Measurements from ENCODE around the gene TEX10.
"Not testable (repeated sequence)": the region's sequence is repeated elsewhere in the genome, so short reads cannot be mapped to it uniquely, and the experiment has no call there.

Gene TEX10

DNA sequence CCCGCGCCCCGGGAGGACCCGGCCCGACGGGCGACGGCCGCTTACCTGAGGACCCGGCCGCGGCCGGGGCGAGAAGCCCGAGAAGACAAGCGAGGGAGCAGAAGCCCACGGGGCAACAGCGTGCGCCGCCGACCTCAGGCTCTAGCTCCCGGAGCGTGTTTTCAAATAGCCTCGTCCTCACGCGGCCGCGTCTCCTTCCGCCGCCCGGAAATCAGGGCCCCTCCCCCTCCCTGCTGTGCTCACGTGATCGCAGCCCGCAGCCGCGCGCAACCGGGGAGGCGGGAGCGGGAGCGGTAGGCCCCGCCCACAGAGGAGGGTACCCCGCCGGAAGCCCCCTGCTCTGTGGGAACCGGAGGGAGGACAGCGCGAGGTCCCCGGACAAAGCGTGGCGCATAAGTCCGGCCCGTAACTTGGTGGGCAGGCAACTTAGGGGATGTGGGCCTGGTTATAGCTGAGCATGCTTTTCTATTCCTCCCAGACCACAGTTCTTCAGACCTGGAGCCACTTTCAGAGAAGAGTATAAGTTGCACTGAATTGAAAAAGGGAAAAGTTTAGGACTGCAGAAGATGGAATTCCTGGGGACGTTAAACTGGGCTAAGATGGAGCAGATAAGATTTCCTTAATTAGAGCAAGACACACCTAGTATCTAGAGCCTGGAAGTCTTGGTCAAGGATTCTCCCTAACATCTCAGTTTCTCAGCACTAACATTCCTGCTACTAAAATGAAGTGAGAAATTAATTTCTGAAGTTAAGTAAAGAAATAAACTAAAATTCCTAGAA, at the start of gene TEX10:
Gene TEX10 (minus strand): TSS at position 216 of the 779 bp plus-strand sequence. CDS start 3,579 bp downstream, outside the sequence.
- Histone ChIP-seq H3K9me3 (ENCODE audit: control insufficient read depth in 1 of 2, low read length in 2 of 2) (no peaks in the 10 kb centered on the region), H3K4me3 (ENCODE audit: low read depth in 1 of 2, low read length in 2 of 2) (peak within 1 kb of the TSS; percentile 91 to 95), H3K36me3 (ENCODE audit: control insufficient read depth in 1 of 2, insufficient read depth in 2 of 2, low read length in 2 of 2) (no peaks in the 10 kb centered on the region), H3K4me1 (ENCODE audit: control insufficient read depth in 1 of 2, insufficient read depth in 2 of 2, low read length in 2 of 2) (peaks cover 0 to 12% of the 10 kb centered on the region in 2 donors), H3K27ac (ENCODE audit: low read depth, low read length) (peak within 1 kb of the TSS; percentile 67), H3K9ac (ENCODE audit: low read depth in 1 of 2, low read length in 2 of 2) (peak within 1 kb of the TSS; percentile 69 to 77), H3K27me3 (ENCODE audit: control insufficient read depth in 1 of 2, insufficient read depth in 2 of 2, low read length in 2 of 2) (no peaks in the 10 kb centered on the region)

DNA sequence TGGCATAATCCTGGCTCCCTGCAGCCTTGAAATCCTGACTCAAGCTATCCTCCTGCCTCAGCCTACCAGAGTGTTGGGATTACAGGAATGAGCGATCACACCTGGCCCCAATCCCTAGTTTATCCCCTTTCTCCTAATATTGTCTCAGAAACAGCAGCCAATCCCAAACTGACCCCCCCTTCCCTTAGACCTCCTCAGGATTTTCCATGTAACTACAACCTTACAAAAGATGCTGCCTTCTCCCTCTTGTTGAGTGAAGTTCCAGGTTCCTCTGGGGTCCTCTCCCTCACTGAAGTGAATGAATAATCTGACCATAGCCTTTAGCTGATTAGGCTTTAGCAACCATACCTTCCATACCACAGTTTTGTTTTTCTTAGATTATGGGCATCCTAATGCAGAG, 48.3 kb upstream of the TEX10 start:
- Histone ChIP-seq H3K9me3 (ENCODE audit: control insufficient read depth in 1 of 2, low read length in 2 of 2) (no peaks in the 10 kb centered on the region), H3K4me1 (ENCODE audit: control insufficient read depth in 1 of 2, insufficient read depth in 2 of 2, low read length in 2 of 2) (no peaks in the 10 kb centered on the region), H3K36me3 (ENCODE audit: control insufficient read depth in 1 of 2, insufficient read depth in 2 of 2, low read length in 2 of 2) (no peaks in the 10 kb centered on the region), H3K9ac (ENCODE audit: low read depth in 1 of 2, low read length in 2 of 2) (no peak overlapping the region), H3K4me3 (ENCODE audit: low read depth in 1 of 2, low read length in 2 of 2) (no peak overlapping the region), H3K27me3 (ENCODE audit: control insufficient read depth in 1 of 2, insufficient read depth in 2 of 2, low read length in 2 of 2) (peaks cover 0 to 9% of the 10 kb centered on the region in 2 donors), H3K27ac (ENCODE audit: low read depth, low read length) (no peak overlapping the region)

DNA sequence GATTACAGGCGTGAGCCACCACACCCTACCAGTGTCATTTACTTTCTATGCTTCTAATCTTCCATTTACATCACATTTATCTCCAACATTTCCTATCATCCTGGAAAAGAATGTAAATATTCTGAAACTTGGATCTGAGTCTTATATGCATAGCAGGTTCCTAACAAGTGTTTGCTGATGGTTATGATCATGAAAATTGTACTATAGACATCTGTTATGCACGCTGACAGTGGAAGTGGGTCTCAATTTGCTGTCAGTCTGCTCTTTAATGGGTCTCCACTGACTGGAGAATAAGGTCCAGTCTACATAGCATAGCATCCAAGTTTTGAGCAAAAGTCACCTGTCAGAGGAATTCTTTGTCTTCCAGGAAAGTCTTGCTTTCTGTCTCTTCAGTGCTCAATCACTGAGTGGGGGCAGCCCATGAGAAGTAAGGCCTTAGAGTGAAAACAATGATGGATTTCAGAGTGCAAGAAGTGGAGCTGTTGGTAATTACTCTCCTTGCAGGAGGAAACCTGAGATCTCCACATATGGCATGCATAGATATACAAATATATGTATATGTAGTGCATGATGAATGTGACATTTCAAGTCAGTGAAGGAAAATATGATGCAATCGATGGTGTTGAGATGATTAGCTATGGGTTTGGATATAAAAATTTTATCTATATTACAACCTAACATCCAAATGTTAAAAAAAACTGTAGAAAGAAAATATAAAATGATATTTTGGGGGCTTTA, 45.0 kb upstream of the TEX10 start:
- Histone ChIP-seq H3K27ac (ENCODE audit: low read depth, low read length) (no peak overlapping the region), H3K4me1 (ENCODE audit: control insufficient read depth in 1 of 2, insufficient read depth in 2 of 2, low read length in 2 of 2) (no peaks in the 10 kb centered on the region), H3K36me3 (ENCODE audit: control insufficient read depth in 1 of 2, insufficient read depth in 2 of 2, low read length in 2 of 2) (no peaks in the 10 kb centered on the region), H3K9me3 (ENCODE audit: control insufficient read depth in 1 of 2, low read length in 2 of 2) (no peaks in the 10 kb centered on the region), H3K27me3 (ENCODE audit: control insufficient read depth in 1 of 2, insufficient read depth in 2 of 2, low read length in 2 of 2) (peaks cover 0 to 9% of the 10 kb centered on the region in 2 donors), H3K4me3 (ENCODE audit: low read depth in 1 of 2, low read length in 2 of 2) (no peak overlapping the region), H3K9ac (ENCODE audit: low read depth in 1 of 2, low read length in 2 of 2) (no peak overlapping the region)

GRCh38 chr9:100396769-100397168, 44.0 kb upstream of the TEX10 start:
- H3K9ac ChIP-seq (ENCODE audit: low read depth in 1 of 2, low read length in 2 of 2): no peak overlapping the region
- H3K9me3 ChIP-seq (ENCODE audit: control insufficient read depth in 1 of 2, low read length in 2 of 2): no peaks in the 10 kb centered on the region
- peaks cover 0 to 6% of the 10 kb centered on the region in 2 donors for H3K27me3 ChIP-seq (ENCODE audit: control insufficient read depth in 1 of 2, insufficient read depth in 2 of 2, low read length in 2 of 2)
- H3K36me3 ChIP-seq (ENCODE audit: control insufficient read depth in 1 of 2, insufficient read depth in 2 of 2, low read length in 2 of 2): no peaks in the 10 kb centered on the region
- no peak overlapping the region for H3K4me3 ChIP-seq (ENCODE audit: low read depth in 1 of 2, low read length in 2 of 2)
- H3K27ac ChIP-seq (ENCODE audit: low read depth, low read length): no peak overlapping the region
- H3K4me1 ChIP-seq (ENCODE audit: control insufficient read depth in 1 of 2, insufficient read depth in 2 of 2, low read length in 2 of 2): no peaks in the 10 kb centered on the region

- no peak overlapping the region for H3K27ac ChIP-seq (ENCODE audit: low read depth, low read length)
- H3K4me3 ChIP-seq (ENCODE audit: low read depth in 1 of 2, low read length in 2 of 2): no peak overlapping the region
- H3K4me1 ChIP-seq (ENCODE audit: control insufficient read depth in 1 of 2, insufficient read depth in 2 of 2, low read length in 2 of 2): no peaks in the 10 kb centered on the region
Observed at GRCh38 chr9:100394816-100395215, 42.1 kb upstream of the TEX10 start.

DNA sequence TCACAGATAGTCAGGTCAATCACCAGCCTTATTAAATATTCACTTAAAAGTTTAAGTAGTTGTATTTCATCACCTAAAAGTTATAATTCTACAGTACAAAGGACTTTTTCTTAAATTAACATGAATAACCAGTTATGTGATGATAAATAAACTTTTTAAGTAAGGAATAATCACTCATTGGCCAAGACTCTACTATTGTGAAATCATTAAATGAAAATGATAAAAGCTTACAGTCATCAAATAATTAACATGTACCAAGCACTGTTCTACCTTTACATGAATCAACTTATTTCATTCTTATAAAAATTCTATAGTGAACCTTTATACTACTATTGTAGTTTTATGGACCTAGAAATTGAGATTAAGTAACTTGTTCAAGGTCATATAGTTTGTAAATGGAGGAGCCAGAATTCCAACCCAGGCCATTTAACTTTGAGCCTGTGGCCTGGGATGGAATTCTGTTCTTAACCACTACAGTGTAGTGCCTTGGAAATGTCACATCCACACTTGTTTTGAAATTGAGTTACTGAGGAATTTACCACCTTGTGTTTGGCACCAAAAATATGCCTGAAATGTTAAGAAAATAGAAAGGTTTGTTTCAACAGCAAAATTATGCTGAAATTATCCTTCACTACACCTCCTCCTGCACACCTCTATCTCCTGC, 41.4 kb upstream of the TEX10 start:
- no peaks in the 10 kb centered on the region for H3K4me1 ChIP-seq (ENCODE audit: control insufficient read depth in 1 of 2, insufficient read depth in 2 of 2, low read length in 2 of 2)

More at GRCh38 chr9:100394816-100395215, 42.1 kb upstream of the TEX10 start:
- no peaks in the 10 kb centered on the region for H3K9me3 ChIP-seq (ENCODE audit: control insufficient read depth in 1 of 2, low read length in 2 of 2)
- no peaks in the 10 kb centered on the region for H3K27me3 ChIP-seq (ENCODE audit: control insufficient read depth in 1 of 2, insufficient read depth in 2 of 2, low read length in 2 of 2)
- no peaks in the 10 kb centered on the region for H3K36me3 ChIP-seq (ENCODE audit: control insufficient read depth in 1 of 2, insufficient read depth in 2 of 2, low read length in 2 of 2)
- no peak overlapping the region for H3K9ac ChIP-seq (ENCODE audit: low read depth in 1 of 2, low read length in 2 of 2)

GRCh38 chr9:100392989-100393388, 40.2 kb upstream of the TEX10 start:
- H3K36me3 ChIP-seq (ENCODE audit: control insufficient read depth in 1 of 2, insufficient read depth in 2 of 2, low read length in 2 of 2); H3K27me3 ChIP-seq (ENCODE audit: control insufficient read depth in 1 of 2, insufficient read depth in 2 of 2, low read length in 2 of 2); H3K27ac ChIP-seq (ENCODE audit: low read depth, low read length); H3K9ac ChIP-seq (ENCODE audit: low read depth in 1 of 2, low read length in 2 of 2); H3K4me1 ChIP-seq (ENCODE audit: control insufficient read depth in 1 of 2, insufficient read depth in 2 of 2, low read length in 2 of 2); H3K4me3 ChIP-seq (ENCODE audit: low read depth in 1 of 2, low read length in 2 of 2); H3K9me3 ChIP-seq (ENCODE audit: control insufficient read depth in 1 of 2, low read length in 2 of 2): not testable (repeated sequence)

More for the DNA sequence above, 41.4 kb upstream of the TEX10 start:
- Histone ChIP-seq H3K9me3 (ENCODE audit: control insufficient read depth in 1 of 2, low read length in 2 of 2) (no peaks in the 10 kb centered on the region), H3K36me3 (ENCODE audit: control insufficient read depth in 1 of 2, insufficient read depth in 2 of 2, low read length in 2 of 2) (no peaks in the 10 kb centered on the region), H3K9ac (ENCODE audit: low read depth in 1 of 2, low read length in 2 of 2) (no peak overlapping the region), H3K4me3 (ENCODE audit: low read depth in 1 of 2, low read length in 2 of 2) (no peak overlapping the region), H3K27ac (ENCODE audit: low read depth, low read length) (no peak overlapping the region), H3K27me3 (ENCODE audit: control insufficient read depth in 1 of 2, insufficient read depth in 2 of 2, low read length in 2 of 2) (no peaks in the 10 kb centered on the region)

GRCh38 chr9:100379862-100380261, 27.1 kb upstream of the TEX10 start:
- Histone ChIP-seq H3K9ac (ENCODE audit: low read depth in 1 of 2, low read length in 2 of 2) (no peak overlapping the region), H3K27me3 (ENCODE audit: control insufficient read depth in 1 of 2, insufficient read depth in 2 of 2, low read length in 2 of 2) (no peaks in the 10 kb centered on the region), H3K9me3 (ENCODE audit: control insufficient read depth in 1 of 2, low read length in 2 of 2) (no peaks in the 10 kb centered on the region), H3K36me3 (ENCODE audit: control insufficient read depth in 1 of 2, insufficient read depth in 2 of 2, low read length in 2 of 2) (no peaks in the 10 kb centered on the region), H3K4me3 (ENCODE audit: low read depth in 1 of 2, low read length in 2 of 2) (no peak overlapping the region), H3K4me1 (ENCODE audit: control insufficient read depth in 1 of 2, insufficient read depth in 2 of 2, low read length in 2 of 2) (no peaks in the 10 kb centered on the region), H3K27ac (ENCODE audit: low read depth, low read length) (no peak overlapping the region)

GRCh38 chr9:100377015-100377414, 24.3 kb upstream of the TEX10 start:
- Histone ChIP-seq H3K27me3 (ENCODE audit: control insufficient read depth in 1 of 2, insufficient read depth in 2 of 2, low read length in 2 of 2) (no peaks in the 10 kb centered on the region), H3K9ac (ENCODE audit: low read depth in 1 of 2, low read length in 2 of 2) (no peak overlapping the region), H3K9me3 (ENCODE audit: control insufficient read depth in 1 of 2, low read length in 2 of 2) (no peaks in the 10 kb centered on the region), H3K27ac (ENCODE audit: low read depth, low read length) (no peak overlapping the region), H3K36me3 (ENCODE audit: control insufficient read depth in 1 of 2, insufficient read depth in 2 of 2, low read length in 2 of 2) (no peaks in the 10 kb centered on the region), H3K4me3 (ENCODE audit: low read depth in 1 of 2, low read length in 2 of 2) (no peak overlapping the region), H3K4me1 (ENCODE audit: control insufficient read depth in 1 of 2, insufficient read depth in 2 of 2, low read length in 2 of 2) (no peaks in the 10 kb centered on the region)

DNA sequence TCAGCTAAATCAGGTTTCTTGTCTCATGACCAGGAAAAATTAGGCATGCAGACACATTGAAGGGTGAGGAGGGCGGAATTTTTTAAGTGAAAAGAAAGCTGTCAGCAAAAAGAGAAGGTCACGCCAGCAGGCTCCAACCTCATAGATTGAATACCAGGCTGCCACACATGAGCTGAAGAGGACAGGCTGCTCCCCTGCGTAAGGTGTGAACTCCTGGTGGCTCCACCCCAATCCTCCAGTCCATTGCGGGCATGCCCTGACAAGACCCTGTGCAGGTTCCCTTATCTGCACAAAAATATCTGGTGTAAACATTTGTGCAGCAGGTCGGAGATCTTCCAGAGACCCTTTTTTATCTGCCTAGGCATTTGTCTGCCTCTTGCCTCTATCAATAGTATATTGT, 22.9 kb upstream of the TEX10 start:
- no peak overlapping the region for H3K27ac ChIP-seq (ENCODE audit: low read depth, low read length)
- no peaks in the 10 kb centered on the region for H3K36me3 ChIP-seq (ENCODE audit: control insufficient read depth in 1 of 2, insufficient read depth in 2 of 2, low read length in 2 of 2)
- no peaks in the 10 kb centered on the region for H3K4me1 ChIP-seq (ENCODE audit: control insufficient read depth in 1 of 2, insufficient read depth in 2 of 2, low read length in 2 of 2)
- H3K9me3 ChIP-seq (ENCODE audit: control insufficient read depth in 1 of 2, low read length in 2 of 2): no peaks in the 10 kb centered on the region
- H3K4me3 ChIP-seq (ENCODE audit: low read depth in 1 of 2, low read length in 2 of 2): no peak overlapping the region
- no peaks in the 10 kb centered on the region for H3K27me3 ChIP-seq (ENCODE audit: control insufficient read depth in 1 of 2, insufficient read depth in 2 of 2, low read length in 2 of 2)
- no peak overlapping the region for H3K9ac ChIP-seq (ENCODE audit: low read depth in 1 of 2, low read length in 2 of 2)
